ENCODE results near the gene FTSJ3. TPM values are rescaled to one million over a fixed set of nuclear protein-coding genes. Genes with fewer than 3 reads are reported as not detected.
A peak's percentile ranks its signal among the peaks of the same experiment; 100 is the strongest.

Gene FTSJ3
- total and polyA plus RNA-seq, 2 of the 13 experiments (the other 11 are each of a cell fraction or from before 2014, with no cell fraction given), result 26.0 to 64.2 TPM

DNA sequence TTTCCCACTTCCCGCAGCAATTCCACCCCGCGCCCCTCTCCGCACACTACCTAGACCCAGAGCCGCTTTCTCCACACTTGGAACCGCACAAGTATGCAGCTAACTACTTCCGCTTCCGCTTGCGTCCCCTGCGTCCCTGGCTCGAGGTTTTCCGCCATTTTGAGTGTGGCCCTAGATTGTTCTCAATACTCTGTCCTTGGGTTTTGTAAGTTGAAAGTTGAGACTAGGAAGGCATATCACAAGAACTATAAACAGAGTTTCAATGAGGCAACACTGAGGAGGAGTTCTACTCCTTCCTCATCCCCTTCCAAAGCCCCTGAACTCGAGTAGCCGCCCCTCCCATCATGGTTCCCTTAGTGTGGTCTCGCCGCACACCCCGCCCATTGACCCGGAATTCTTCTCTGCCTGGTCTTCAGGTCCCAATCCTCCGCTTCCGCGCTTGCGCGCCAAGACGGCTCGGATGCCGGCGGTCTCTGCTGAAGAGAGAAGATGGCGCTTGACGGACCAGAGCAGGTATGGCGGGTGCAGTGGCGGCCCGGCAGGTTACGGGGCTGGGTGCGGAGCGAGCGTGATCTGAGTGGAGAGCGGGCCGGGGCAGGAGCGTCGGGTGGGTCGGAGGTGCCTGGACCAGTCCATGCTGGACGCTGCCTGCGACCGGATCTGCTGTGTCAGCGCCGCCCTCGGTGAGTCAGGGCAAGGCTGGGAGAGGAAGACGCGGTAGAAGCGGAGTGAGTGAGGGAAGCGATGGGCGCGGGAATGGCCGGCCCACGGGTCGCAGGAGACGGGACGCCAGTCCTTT, at the start of gene FTSJ3, which contains the start of gene PSMC5 (continued):
- TF ChIP-seq JDP2 (CRISPR knock-in tag; IDR thresholded peaks at IDR 0.05; ENCODE audit: borderline replicate concordance) (no peak), IRF2 (CRISPR knock-in tag; IDR thresholded peaks at IDR 0.05) (peak; percentile 50), NFKB2 (CRISPR knock-in tag; IDR thresholded peaks at IDR 0.05; ENCODE audit: borderline replicate concordance) (peak; percentile 81; the same call in 1 of the 2 replicates), NR2C2 (CRISPR knock-in tag; IDR thresholded peaks at IDR 0.05; ENCODE audit: borderline replicate concordance) (peak; percentile 100), RFXANK (CRISPR knock-in tag; IDR thresholded peaks at IDR 0.05) (0 out of 2 replicates have a peak, but pooled peaks have one; percentile 48), PLRG1 (conservative IDR thresholded peaks at IDR 0.05) (no peak), CENPX (CRISPR knock-in tag; IDR thresholded peaks at IDR 0.05) (no peak), BRD4 (CRISPR knock-in tag; IDR thresholded peaks at IDR 0.05) (peak; percentile 93), HDAC6 (IDR thresholded peaks at IDR 0.05; ENCODE audit: low read depth, low read length) (0 out of 2 replicates have a peak, but pooled peaks have one; percentile 43), KLF9 (CRISPR knock-in tag; IDR thresholded peaks at IDR 0.05; ENCODE audit: low read depth) (0 out of 2 replicates have a peak, but pooled peaks have one; percentile 62), ZNF460 (CRISPR knock-in tag; IDR thresholded peaks at IDR 0.05; ENCODE audit: borderline replicate concordance) (no peak), NFATC3 (CRISPR knock-in tag; IDR thresholded peaks at IDR 0.05) (peak; percentile 92), ZNF570 (CRISPR knock-in tag; IDR thresholded peaks at IDR 0.05; ENCODE audit: borderline replicate concordance) (peak; percentile 93; the same call in 1 of the 2 replicates), ZNF138 (CRISPR knock-in tag; IDR thresholded peaks at IDR 0.05; ENCODE audit: low read depth) (peak; percentile 63; the same call in 1 of the 2 replicates)
- TF ChIP-seq, protein P1, sequence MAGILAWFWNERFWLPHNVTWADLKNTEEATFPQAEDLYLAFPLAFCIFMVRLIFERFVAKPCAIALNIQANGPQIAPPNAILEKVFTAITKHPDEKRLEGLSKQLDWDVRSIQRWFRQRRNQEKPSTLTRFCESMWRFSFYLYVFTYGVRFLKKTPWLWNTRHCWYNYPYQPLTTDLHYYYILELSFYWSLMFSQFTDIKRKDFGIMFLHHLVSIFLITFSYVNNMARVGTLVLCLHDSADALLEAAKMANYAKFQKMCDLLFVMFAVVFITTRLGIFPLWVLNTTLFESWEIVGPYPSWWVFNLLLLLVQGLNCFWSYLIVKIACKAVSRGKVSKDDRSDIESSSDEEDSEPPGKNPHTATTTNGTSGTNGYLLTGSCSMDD (CRISPR knock-in tag; IDR thresholded peaks at IDR 0.05), result no peak
- TF ChIP-seq, protein P2, sequence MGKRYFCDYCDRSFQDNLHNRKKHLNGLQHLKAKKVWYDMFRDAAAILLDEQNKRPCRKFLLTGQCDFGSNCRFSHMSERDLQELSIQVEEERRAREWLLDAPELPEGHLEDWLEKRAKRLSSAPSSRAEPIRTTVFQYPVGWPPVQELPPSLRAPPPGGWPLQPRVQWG (CRISPR knock-in tag; IDR thresholded peaks at IDR 0.05; ENCODE audit: borderline replicate concordance, low read depth), result no peak
- TF ChIP-seq, protein P3, sequence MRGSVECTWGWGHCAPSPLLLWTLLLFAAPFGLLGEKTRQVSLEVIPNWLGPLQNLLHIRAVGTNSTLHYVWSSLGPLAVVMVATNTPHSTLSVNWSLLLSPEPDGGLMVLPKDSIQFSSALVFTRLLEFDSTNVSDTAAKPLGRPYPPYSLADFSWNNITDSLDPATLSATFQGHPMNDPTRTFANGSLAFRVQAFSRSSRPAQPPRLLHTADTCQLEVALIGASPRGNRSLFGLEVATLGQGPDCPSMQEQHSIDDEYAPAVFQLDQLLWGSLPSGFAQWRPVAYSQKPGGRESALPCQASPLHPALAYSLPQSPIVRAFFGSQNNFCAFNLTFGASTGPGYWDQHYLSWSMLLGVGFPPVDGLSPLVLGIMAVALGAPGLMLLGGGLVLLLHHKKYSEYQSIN (CRISPR knock-in tag; IDR thresholded peaks at IDR 0.05; ENCODE audit: borderline replicate concordance), result no peak; the same call in 1 of the 2 replicates
- TF ChIP-seq, protein P4, sequence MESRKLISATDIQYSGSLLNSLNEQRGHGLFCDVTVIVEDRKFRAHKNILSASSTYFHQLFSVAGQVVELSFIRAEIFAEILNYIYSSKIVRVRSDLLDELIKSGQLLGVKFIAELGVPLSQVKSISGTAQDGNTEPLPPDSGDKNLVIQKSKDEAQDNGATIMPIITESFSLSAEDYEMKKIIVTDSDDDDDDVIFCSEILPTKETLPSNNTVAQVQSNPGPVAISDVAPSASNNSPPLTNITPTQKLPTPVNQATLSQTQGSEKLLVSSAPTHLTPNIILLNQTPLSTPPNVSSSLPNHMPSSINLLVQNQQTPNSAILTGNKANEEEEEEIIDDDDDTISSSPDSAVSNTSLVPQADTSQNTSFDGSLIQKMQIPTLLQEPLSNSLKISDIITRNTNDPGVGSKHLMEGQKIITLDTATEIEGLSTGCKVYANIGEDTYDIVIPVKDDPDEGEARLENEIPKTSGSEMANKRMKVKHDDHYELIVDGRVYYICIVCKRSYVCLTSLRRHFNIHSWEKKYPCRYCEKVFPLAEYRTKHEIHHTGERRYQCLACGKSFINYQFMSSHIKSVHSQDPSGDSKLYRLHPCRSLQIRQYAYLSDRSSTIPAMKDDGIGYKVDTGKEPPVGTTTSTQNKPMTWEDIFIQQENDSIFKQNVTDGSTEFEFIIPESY (CRISPR knock-in tag; IDR thresholded peaks at IDR 0.05), result 0 out of 2 replicates have a peak, but pooled peaks have one; percentile 47
- TF ChIP-seq, protein P5, sequence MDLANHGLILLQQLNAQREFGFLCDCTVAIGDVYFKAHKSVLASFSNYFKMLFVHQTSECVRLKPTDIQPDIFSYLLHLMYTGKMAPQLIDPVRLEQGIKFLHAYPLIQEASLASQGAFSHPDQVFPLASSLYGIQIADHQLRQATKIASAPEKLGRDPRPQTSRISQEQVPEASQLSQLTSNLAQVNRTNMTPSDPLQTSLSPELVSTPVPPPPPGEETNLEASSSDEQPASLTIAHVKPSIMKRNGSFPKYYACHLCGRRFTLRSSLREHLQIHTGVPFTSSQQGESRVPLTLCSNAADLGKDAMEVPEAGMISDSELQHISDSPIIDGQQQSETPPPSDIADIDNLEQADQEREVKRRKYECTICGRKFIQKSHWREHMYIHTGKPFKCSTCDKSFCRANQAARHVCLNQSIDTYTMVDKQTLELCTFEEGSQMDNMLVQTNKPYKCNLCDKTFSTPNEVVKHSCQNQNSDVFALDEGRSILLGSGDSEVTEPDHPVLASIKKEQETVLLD (CRISPR knock-in tag; IDR thresholded peaks at IDR 0.05; ENCODE audit: low read depth), result peak; percentile 35; the same call in 1 of the 2 replicates
- TF ChIP-seq, protein P6, sequence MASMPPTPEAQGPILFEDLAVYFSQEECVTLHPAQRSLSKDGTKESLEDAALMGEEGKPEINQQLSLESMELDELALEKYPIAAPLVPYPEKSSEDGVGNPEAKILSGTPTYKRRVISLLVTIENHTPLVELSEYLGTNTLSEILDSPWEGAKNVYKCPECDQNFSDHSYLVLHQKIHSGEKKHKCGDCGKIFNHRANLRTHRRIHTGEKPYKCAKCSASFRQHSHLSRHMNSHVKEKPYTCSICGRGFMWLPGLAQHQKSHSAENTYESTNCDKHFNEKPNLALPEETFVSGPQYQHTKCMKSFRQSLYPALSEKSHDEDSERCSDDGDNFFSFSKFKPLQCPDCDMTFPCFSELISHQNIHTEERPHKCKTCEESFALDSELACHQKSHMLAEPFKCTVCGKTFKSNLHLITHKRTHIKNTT (CRISPR knock-in tag; IDR thresholded peaks at IDR 0.05), result no peak

All from HepG2 (cell line).